Measurements from ENCODE around the gene TSPAN11.
"Not testable (repeated sequence)": the region's sequence is repeated elsewhere in the genome, so short reads cannot be mapped to it uniquely, and the experiment has no call there.

Gene TSPAN11

DNA sequence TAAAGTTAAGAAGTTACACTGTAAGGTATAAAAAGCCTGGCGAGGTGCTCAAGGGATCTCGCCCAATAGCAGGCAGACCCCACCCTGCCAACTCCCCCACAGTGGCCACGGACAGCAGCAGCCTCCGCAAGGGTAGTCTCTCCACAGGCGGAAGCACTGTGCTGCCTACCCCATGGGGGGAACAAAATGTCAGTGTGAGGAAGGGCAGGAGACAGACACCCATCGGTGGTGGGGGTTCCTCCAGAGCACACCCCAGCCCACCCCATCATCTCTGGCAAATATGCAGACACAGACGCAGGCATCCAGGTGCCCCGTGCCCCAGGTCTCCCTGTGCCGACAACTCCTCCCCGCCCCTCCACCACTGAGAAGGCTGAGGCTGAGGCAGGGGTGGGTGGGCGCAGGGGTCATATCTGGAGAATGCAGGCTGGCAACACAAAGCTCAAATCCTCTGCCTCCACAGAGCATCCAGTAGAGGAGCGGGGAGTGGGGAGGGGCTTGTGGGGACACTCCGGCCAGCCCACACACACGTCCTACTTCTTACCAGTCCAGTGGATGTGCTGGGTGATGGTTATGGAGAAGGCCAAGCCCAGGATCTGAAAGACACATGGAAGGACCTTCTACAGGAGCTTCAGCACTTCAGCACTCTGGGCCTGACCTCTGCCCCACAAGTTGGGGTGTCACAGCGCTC, 78.9 kb downstream of the TSPAN11 start:
- DNase-seq = no peak

DNA sequence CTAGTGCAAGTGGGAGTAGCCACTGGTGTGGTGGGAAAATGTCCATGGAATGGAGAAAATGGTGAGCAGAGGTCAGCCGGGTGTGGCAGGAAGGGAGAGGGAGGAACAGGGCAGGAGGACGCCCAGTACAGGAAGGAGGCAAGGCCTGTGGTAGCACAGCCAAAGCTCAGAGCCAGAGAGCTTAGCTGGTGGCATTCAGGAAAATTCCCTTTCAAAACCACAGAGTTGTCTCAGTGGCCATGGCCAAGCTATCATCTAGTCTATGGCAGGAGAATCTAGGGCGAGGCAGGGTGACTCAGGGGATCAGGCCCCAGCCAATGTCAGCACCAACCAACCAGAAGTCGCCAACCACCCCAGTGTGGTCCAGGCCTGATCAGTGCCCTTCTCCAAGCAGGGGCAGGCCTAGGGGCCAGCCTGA, 79.4 kb downstream of the TSPAN11 start:
- DNase-seq = no peak

DNA sequence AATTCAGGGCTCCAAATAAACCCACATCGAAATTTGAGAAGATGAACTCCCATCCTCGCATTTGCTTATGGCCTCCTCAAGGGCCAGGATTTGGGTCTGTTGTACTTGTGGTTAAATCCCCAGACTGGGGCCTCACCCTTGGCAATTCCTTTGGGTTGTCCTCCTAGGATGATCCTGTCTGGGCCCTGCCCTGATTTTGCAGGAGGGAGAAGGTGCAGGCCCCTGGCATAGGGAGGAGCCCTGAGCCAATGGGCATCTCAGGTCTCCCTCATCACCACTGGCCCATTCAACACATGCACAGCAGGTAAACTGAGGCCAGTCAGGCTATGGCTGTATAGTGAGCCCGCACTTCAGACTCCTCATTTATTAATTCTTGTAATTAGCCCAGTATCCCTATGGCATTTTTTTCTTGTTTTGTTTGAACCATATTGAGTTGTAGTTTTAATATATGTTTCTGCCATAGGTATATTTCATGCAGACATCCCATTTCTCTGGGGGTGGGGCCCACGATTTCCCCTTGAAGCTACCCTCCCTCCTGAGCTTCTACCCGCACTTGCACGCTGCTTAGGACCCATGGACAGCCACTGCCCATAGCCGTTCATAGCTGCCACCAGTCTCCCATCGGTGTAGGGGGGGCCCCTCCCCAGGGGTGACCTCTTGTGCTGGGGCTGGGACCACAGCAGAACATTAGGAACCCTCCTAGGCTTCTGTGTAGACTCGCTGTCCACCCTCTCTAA, 80.0 kb downstream of the TSPAN11 start:
- DNase-seq = no peak

DNA sequence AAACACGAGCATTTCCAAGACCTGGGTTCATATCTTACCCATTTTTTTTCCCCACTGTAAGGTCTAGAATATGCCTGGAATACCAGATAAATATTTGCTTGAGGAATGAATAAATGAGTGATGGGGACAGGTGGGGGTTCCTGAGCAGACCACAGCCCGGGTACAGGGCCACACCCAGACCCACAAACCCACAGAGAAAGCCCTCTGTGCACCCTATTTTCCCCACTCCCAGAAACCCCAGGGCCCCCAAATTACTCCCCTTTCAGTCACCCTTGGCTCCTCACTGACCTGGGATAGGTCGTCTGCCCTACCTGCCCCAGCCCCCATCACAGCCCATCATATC, 80.6 kb downstream of the TSPAN11 start:
- DNase-seq = no peak

DNA sequence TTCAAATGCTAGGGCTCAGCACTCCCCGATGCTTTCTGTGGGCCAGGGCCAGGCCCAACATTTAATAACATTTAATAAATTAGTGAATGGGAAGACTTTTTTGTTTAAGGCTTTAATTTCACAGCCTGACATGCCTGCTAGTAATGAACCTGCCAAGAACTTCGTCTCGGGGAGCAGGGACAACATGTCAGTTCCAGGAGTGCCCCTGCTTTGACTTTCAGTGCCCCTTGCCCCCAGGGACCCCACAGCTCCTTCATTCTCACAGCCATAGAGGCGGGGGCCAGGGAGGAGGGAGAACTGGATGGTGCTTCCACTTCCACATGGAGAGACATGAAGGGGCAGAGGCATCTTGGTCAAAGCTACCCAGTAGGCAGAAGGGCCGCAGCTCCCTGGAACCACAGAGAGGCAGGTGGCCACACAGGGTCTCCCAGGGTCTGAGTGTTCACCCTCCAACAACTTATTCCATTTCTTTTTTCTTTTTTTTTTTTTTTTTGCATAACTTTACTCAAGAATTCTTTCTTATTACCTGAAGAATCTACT, 81.2 kb downstream of the TSPAN11 start:
- no peak for DNase-seq

DNA sequence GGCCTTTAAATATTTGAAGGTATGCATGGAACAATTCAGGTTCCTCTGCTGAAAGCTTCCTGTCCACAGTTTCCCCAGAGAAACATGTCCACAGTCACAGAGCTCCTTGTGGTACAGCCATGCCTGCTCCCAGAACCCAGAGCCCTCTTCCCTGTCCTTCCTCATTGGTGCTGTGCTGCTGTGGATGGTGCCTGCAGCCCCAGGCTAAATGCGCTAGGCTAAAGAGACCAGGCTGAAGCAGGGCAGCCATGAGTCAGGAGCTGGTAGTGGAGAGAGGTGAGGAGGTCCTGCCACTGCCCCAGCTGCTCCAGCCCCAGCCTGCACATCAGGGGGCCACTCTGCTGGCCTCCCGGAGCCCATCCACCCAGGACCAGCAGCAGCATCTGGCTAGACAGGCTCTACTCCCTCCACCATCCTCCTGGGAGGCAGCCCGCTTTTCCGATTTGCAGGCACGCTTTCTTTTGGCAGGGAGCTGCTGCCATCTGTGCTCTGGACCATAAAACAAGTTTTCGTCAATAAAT, 81.8 kb downstream of the TSPAN11 start:
- DNase-seq = no peak

DNA sequence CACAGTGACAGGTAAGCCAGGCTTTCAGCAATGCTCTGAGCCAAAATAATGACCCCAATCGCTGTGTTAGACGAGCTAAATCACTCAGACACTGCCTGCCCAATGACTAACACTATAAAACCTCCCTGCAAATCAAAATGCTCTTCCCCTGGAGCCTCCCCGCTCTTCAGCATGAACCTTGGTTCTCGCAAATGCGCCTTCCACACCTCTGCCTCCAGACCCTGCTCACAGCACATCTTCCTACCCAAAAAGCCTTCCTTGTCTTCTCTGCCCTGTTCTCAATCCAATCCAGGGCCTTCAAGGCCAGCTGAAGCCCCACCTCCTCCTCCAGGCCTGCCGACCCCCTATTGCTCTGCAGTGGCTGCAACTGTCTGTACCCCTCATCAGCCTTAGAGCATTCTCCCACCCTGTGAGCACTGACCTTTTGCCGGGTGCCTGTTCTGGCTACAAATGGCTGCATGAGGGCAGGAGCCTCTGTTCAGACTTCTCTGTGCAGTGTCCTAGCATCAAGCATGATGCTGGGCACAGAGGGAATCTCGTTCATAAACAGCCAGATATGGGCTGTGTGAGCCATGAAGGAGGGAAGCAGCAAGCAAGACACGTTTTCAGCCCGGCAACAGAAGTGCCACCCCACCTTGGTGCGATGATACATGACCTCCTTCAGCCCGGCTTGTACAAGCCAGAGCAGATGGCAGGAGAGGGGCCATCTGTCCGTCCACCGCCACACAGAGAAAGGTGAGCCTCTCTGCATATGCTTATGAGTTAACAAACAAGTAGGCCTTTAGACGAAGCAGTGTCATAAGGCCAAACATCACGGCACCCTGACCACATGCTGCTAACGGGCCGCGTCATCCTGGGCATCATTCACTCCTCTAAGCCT, 82.7 kb downstream of the TSPAN11 start:
- DNase-seq = no peak

DNA sequence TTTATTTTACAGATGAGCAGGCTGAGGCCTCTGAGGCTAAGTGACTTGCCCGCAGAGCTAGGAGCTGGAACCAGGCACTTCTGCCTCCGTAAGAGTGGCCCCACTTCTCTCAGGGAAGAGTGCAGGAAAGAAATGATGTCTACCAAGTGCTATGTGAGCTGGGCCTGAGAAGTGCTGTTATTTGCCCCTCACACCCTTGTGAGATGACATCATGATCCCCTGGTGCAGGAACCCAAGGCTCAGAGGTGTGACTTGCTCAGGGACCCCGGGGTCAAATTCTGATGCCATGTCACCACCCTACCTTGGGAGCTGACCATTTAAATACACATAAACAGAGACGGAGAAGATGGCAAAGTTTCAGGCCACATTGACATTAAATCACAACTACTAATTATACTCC, 83.4 kb downstream of the TSPAN11 start:
- DNase-seq = no peak

DNA sequence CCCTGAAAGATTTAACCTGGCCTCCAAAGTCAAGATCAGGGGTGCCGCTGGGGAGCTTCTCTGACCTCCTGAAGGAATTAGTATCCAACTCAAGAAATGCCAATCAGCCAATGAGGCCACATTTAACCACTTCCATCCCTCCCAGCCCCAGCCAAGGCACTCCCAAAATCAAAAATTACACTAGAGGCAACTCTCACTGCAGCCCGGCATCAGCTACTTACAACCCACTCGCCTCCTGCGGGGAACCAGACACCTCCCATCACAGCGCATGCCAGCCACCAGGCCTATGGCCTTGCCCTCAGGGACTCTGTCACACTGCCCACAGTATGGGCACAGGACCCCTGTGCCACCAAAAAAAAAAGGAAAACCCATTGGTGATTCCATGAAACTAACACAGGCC, 84.8 kb downstream of the TSPAN11 start:
- DNase-seq = no peak

DNA sequence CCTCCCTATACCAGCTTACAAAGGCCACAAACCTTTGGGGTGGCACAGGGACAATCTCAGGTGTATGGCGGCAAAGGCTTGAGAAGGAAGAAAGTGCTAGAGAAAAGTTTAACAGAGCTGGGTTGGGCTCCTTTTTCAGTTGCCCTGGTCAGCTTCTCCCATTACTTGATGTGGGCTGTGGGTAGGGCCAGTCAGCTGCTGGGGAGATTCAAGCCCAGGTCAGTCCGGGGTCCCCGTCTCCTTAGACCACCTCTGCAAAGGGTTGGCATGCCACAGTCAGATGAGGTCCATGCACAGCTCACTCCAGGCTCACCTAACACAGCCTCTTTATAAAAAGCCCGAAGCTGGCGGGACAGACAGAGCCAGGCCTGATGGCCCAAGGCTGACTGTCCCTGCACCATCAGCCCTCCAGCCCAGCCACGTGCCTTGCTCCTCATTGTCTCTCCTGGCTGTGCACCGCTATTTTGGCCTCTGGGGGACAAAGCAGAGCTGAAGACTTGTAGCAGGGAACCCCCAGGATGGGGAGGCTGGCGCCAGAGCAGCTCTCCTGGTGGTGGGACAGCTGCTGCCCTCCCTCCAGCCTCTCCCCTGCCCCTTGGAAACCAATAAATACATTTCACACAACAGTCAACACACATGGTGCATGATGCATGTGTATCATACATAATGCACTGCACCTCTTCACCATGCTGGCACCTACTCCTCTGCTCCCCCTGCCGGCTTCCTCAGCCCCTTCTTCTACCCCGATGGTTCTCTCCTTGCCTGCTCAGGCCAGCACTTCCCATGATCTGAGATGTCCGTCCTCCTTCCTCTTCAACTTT, 85.4 kb downstream of the TSPAN11 start:
- DNase-seq = no peak

DNA sequence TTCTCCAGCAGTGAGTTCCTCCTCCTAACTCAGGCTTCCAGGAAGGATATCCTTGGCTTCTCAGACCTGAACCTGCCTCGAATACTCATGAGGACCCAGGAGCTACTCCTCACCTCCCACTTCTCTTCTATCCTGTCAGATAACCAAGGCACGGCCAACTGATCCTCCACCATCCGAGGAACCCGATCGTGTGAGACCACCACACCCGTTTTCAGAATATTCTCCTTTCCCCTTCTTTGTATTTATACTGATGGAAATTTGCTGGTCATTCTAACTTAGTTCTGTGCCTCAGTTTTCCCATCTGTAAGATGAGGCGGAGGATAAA, 86.0 kb downstream of the TSPAN11 start:
- not testable (repeated sequence) for DNase-seq

DNA sequence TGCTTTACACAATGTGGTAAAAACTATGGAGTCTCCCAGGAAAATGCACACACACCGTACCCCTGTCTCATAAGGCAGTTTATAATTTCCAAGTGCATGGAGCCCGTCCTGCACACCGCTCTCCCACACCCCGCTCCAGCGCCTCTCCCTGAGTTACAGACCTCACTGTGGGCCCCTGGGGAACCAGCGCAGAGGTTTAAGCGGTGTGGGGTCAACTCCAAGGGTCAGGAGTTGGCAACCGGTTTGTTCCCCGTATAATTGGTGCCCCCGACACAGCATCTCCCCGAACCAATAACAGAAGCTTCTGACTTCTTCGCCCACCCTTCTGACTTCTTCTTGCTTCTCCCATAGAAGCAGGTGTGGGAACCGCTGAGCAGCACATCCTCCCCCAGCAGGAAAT, 88.7 kb downstream of the TSPAN11 start:
- DNase-seq = no peak

DNA sequence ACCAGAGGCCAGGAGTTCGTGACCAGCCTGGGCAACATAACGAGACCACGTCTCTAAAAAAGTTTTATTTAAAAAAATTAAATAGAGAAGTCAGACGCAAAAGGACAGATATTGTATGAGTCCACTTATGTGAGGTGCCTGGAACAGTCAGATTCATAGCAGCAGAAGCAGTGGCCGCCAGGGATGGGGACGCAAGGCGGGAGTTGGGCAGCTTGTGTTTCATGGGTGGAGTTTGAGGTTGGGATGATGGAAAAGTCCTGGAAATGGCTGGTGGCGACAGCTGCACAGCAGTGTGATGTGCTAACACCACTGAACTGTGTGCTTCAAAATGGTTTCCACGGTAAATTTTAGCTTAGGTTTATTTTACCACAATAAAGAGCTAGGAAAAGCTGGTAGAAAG, 89.5 kb downstream of the TSPAN11 start:
- no peak for DNase-seq

DNA sequence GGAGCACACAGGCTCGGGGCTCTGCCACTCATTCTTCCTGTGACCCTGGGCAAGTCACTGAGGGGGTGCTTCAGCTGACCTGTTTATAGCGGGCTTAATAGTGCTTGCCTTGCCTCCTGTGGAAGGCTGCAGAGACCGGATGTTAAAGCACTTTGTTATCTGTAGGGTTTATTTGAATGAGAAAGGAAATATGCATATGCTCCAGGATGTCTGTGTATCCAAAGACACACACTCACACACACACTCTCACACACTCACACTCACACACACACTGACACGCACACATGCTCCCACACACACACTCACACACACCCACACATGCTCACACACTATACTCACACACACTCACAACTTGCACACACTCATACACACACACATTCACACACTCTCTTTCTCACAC, 91.0 kb downstream of the TSPAN11 start:
- no peak for DNase-seq

DNA sequence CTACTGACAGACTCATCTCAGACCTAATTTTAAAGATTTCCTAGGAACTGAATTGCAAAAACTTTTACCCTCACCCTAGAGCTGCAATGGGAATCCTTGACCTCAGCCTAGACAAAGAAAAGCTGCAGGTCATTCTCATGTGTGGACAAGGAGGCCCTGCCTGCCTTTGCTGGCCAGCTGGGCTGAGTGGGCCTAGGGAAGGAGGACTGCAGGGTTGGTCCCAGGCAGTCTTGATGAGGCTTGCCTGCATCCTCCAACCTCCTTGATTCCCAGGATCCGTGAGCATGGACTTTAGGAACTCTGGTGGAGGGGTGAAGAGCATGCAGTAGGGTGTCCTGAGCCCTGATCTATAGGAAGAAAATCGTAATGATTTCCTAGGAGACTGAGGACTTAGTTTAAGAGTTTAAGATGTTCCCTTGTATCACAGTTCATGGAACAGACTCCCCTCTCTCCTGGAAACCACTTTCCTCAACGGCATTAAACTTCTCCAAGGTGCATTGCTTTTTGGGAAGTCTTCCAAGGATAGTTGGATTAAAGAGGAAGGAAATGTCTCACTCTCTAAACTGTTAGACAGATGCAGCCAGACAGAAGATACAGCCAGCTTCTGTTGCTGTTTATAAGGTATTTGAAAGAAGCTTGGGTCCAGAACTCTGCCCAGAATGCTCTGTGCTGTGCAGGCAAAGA, 91.7 kb downstream of the TSPAN11 start:
- DNase-seq = no peak

DNA sequence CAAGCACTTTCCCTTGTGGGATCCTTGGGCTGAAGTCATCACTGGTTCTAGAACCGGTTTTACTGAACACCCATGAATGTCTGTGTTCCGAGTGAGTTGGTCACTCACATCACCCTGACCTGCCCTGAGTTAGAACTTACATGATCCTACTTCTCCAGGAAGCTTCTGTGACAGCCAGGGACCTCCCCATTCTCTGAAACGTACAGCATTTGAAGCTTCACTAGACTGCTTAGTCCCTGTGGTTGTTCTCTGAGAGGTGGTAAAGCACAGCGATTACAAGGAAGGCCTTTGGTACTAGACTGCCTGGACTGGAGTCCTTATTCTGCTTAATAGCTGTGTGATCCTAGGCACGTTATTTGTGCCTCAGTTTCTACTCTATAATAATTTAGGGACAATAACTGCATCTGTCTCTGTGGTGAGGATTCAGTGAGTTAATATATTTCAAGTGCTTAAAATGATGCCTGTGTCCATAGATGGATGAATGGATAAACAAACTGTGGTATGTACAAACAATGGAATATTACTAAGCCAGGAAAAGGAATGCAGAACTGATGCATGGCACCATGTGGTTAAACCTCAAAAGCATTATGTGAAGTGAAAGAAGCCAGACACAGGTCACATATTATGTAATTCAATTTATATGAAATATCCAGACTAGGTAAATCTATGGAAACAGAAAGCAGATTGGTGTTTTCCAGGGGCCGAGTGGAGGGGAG, 92.4 kb downstream of the TSPAN11 start:
- DNase-seq = no peak

DNA sequence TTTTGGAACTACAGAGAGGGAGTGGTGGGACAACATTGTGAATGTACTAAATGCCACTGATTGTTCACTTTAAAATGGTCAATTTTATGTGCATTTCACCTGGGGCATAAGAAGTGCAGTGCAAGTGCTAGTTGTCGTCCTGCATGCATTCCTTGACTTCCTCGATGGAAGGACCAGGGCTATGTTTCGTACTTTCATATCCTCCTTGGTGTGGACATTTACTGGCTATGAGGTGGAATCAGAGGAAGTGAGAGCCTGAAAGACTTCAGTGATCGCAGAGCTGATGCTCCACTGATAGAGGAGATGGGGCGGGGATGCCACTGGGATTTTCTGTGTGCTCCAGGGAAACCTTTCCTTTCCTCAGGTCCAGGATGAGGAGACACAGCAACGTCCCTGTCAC, 93.0 kb downstream of the TSPAN11 start:
- DNase-seq = no peak

DNA sequence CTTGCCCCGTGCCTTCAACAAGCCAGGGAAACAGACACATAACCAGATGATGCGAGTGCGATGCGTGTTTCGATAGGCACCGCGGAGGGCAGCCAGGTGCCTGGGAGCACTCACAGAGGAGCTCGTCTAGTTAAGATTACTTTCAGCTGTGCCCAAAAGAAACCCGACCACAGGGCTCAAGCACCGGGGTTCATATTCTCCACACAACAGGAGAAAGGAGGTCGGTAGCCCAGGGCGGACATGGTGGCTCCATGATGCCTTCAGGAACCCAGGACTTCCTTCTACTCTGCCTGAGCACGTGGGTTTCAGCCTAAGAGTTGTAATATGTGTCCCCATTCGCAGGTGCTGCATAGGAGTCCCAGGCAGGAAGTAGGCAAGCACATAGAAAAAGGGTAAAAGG, 93.4 kb downstream of the TSPAN11 start:
- DNase-seq = no peak

DNA sequence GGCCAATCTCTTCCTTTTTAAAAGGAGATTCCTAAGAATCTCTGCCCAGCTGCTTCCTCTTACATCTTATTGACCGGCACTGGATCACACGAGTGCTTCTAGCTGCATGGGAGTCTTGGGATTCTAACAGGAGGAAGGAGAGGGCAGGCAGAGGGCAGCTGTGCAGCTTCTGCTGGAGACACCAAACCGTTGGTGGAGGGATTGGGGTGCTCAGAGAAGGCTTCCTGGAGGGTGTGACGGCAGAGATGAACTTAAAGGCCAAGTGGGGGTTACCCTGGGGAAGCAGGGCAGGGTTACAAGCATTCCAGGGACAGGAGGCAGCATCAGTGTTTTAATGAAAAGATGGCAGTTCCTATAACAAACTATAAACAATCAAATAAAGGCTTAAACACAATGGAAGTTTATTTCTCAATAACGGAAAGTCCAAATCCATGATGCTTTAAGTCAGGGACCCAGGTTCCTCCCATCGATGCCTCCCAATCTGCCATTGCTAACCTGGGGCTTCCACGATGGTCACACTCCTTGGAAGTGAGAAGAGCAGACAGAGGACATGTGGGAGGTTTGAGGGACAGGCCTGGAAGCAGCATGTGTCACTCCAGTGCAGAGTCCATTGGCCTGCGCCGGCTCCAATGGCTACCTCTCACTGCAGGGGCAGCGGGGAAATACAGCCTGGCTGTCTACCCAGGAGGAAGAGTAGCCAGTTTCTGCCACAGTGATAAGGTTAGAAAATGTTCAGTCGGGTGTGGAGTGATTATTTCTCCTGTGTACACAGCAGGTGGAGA, 94.0 kb downstream of the TSPAN11 start:
- DNase-seq = no peak

DNA sequence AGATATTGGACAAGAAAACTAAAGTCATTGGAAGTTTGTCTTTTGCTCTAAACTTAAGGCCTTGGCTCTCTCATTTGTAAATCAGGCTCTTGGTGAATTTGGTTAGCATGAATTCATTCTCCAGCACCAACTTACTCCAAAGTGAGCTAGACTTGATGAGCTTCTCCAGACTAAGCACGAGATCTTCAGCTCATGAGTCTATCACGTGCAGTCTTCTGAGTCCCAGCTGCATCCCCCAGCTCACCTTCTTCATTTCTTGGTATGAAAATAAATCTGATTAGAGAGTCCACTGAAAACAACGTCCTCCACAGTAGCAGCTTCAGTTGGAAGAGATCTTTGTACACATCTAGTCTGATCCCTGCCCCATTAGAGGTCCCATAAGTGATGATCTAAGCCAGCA, 94.6 kb downstream of the TSPAN11 start:
- no peak for DNase-seq

All from NCI-H510A (cell line).